GM19372 (cell line): Measurements from ENCODE around the gene ERC1.

Experiments
- ATAC-seq: cut with Tn5 transposase; IDR thresholded peaks from one replicate; pipeline ENCODE4 v1.9.1; 2021; ENCODE audit warnings: mild to moderate bottlenecking, low read depth, moderate library complexity; ENCODE audit not compliant: unreplicated experiment

The ERC1 gene

DNA sequence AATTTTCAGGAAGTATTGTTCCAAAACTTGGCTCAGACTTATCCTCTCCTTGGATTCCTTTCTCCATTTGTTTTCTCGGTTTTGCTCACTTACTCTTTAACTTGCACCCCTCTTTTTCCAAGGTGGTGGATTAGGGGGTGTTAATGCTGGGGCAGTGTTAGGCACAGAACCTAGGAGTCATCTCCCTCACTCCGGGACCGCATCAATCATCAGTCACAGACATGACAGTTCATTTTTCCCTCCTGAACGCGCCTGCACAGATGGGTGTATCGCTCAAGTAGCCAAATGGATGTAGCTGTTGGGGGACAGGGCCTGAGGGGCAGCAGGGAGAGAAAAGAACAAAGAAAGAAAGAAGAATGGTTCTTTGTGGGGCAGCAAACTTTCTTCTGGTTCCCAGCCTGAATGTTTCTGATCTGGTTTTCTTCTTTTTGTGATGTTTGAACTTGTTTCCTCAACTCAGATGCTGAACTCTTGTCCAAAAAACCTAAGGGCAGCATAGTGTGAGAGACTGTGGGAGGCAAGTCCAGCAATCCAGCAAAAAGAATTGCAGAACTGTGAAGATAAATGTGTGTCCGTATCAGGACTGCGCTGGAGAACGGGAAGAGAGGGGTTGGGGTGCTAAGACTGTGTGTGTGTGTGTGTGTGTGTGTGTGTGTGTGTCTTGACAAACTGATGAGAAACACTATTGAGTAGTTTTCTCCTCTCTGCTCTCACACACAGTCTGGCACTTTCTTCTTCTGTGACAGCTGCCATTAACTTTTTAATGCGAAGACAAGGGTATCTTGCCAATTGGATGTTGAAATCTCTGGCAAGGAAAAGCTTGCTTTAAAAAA is 472.3 kb downstream of the ERC1 start:
- ATAC-seq: no peak

DNA sequence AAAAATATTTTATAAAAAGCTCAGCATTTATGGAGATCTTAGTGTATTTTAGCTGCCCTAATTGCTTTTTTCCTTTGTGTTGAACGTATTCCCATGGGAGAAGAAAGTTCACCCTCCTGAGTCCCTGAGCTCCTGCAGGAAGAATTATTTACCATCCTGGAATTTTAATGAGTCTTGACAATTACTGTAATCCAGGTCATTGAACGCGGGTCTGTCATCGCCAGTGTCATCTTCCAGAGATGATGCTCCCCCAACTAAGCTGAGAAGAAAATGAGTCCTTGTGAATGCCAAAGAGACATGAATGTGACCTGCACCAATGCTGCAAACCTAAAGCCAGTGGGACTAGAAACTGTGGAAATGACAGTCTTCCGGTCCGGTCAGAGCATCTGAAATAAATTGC is 473.9 kb downstream of the ERC1 start:
- no peak for ATAC-seq

DNA sequence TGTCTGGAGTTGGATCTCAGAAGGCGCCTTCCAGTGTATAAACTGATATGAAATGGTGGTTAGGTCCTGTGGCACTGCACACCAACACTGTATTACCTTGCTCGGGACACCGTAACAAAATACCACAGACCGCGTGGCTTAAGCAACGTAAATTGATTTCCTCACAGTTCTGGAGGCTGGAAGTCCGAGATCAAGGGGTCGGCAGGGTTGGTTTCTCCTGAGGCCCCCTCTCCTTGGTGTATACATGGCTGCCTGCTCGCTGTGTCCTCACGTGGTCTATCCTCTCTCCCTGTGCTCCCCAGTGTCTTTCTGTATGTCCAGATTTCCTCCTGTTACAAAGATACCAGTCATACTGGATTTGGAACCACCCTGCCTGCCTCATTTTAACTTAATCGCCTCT is 475.0 kb downstream of the ERC1 start:
- no peak for ATAC-seq

DNA sequence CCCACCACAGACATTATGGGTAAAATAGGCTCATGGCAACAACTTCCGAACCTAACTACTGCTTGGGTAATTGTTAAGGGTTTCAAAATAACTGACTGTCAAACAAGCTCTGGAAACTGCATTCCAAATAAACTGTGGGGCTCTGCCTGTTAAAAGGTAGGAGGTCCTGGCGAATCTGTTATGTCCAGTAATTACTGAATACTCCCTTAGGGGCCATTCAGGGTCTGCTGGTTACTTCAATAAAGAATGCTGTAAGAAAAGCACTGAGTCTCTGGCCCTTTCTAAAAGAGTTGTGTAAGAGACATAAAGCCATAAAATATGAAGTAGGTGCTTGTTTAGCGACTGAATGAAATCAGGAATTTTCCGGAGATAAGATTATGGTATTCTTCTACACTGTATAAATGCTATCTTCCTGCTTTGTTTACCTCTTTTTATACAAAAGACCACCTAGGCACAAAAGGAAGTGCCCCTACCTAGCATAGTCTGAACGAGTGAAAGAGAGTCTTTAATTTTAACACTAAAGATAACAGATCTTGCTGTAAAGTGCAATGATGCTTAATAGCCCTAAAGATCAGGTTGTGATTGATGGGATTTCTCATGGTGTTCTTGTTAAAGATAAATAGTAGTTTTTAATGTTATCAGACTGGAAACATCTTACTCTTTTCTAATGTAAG is 475.6 kb downstream of the ERC1 start:
- no peak for ATAC-seq

DNA sequence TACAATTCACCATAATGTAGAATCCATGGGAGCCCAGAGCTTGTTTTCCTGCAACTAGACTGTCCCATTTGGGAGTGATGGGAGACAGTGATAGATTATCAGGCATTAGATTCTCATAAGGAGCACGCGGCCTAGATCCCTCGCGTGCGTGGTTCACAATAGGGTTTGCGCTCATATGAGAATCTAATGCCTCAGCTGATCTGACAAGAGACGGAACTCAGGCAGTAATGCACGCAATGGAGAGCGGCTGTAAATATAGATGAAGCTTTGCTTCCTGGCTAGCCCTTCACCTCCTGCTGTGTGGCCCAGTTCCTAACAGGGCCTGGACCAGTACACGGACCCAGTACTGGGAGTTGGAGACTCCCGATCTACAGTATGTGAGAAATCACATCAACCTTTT is 476.7 kb downstream of the ERC1 start:
- ATAC-seq: no peak

DNA sequence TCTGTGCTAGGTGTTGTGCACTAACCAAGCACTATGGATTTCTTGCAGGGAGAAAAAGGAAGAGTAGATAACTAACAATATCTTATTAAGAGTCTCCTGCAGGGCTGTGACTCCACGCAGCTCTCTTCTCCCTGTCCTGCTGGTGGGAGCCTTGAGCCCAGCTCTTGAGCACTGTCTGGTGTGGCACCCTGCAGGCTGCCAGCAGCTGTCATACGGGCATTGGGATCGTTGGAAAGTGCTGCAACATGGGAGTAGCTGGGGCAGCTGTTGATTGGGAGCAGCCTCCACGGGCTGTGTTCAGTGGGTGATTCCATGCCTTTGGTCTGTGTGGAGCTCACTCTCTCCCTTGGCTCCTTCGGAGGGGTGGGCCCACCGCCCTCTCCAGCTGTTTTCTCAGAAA is 478.0 kb downstream of the ERC1 start:
- ATAC-seq: no peak

DNA sequence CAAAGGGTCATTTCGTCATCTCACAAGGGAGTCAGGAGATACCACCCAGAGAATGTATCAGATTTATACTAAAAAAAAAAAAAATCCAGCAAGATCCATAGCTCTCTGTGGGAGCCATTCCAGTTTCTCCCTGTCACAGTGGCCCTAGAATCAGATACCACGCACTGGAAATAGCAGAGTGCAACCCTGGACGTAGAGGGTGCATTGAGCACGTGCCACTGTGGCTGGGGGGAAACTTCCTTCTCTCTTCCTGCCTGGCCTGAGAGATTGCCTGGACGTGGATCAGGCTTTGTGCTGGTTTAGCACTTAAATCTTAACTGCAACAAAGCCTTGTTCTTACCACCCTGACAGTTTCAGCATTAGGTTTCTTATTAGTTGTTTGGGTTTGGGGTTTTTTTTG is 479.0 kb downstream of the ERC1 start:
- no peak for ATAC-seq

DNA sequence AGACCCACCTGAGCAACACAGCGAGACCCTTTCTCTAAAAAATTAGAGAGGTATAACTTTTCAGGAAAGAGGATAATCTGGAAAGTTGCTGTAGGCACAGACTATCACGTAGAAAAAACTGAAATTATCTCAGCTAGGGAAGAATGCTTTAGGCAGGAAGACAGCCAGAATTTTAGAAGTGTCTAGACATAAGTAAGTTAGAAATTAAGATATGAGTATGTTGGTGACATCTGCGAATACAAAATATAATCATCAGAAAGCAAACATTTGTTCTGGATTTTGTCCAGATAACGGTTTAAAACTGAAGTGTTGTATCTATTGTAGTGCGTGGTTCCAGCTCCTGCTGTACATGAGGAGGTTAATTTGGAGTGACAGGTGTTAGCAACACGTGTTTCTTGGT is 480.2 kb downstream of the ERC1 start:
- ATAC-seq: no peak

DNA sequence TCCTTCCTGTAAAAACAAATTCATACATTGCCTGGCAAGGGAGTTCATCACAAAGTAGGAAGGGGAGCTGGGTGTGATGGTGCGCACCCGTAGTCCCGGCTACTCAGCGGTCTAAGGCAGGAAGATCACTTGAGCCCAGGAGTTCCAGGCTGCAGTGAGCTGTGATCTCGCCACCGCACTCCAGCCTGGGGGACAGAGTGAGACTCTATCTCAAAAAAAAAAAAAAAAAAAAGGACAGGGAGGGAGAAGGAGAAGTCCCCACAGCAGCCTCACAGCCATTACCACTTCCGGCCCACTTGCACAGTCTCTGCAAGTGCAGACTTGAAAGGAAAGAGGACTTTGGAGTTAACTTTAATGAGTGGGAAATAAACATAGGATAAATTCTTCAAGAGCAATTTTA is 482.4 kb downstream of the ERC1 start:
- ATAC-seq: no peak

DNA sequence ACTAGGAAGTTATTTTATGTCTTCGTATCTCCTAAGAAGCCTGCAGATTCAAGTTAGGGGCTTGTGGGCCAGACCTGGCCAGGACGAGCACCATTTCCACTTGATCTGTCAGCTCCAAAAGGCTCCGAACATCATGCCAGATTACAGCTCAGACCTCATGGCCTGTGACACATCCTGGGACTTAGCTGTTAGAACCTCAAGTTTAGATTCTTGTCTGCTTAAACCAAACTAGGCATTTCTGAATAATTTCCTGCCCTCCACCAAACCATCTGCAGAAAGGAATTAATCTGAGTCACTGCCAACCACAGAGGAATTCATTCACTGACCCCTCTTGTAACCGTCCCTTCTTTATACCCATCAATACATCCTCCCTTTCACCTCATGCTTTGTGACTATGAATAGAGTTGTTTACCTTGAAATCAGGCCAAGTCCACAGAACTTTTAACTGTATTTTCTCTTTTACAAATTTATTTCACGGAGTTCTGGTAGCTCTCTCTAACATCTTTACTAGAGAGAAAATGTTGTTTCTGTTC is 483.1 kb downstream of the ERC1 start:
- no peak for ATAC-seq

DNA sequence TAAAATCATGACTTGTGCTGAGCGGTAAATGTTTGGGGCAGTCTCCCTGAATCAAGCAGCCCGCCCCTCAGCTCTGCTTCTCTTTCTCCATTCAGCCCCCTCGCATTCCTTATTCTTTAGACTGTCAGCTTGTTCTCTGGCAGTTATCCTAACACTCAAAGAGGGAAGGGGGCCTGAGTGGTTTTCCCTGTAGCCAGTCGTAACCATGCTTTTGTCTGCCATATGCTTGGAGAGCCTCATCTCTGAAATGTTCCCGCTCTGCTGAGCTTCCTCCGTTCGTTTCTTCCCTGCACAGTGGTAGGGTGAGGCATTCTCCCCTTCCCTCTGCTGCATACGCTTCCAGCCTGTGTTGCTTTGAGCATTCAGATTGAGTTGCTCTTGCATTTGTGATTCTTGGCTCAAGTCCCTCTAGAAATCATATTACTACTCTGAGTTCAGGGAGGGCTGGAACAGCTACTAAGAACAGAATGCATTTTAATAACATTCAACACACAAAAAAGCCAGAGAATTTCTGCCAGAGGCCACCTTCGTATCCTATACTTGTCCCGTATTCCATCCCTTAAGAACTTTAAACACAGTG is 483.6 kb downstream of the ERC1 start:
- no peak for ATAC-seq

DNA sequence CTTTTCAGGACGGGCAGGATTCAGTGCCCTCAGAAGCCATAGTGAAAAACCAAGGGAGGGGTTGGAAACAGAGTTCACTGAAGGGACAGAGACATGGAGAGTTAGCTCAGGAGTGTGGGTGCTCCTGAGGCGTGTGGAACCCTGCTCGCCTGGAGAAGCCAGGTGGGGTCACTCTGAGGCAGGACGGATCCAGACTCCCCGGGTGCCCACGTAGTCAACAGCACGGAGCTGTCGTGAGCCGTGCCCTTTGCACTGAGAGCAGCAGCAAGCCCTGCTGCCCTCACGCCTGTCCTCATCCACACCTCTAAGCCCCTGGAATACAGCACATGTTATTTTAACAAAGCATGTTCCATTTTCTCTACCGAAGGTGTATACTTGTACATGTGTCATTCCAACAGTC is 488.6 kb downstream of the ERC1 start:
- no peak for ATAC-seq

DNA sequence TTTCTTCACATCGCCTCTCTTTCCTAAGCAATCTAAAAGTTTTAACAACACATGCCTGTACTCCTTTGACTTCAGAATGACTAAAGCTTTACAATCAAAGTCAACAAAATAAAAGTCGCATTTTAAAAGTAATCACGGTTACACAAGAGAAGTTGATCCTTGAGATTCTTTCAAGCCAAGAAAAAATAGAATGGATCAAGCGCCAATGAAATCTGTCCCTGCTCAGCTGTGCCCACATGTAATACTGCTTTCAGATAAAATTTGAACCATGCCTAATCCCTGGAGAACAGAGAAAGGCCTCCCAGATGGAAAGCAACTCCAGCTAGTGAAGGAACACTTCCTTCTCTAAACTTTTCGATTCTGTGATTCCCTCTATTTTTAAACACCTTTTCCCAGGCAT is 490.3 kb downstream of the ERC1 start:
- no peak for ATAC-seq

DNA sequence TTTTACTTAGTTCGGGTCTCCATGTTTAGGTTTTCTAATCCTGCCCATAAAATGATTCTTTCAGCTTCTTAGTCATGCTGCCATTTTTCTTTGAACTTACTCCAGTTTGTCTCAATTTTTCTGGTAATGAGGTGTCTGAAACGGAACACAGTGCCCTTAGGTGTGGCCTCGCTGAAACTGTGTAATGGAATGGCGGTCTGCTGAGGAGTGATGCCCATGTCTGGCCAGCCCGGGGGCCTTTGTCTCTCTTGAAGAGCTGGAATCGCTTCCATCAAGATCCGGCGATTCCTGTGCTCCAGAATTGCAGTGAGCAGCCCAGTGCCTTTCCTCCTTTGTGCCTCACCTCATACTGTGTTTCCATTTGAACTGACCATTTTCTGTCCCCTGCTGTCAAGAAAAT is 490.9 kb downstream of the ERC1 start:
- ATAC-seq: no peak

DNA sequence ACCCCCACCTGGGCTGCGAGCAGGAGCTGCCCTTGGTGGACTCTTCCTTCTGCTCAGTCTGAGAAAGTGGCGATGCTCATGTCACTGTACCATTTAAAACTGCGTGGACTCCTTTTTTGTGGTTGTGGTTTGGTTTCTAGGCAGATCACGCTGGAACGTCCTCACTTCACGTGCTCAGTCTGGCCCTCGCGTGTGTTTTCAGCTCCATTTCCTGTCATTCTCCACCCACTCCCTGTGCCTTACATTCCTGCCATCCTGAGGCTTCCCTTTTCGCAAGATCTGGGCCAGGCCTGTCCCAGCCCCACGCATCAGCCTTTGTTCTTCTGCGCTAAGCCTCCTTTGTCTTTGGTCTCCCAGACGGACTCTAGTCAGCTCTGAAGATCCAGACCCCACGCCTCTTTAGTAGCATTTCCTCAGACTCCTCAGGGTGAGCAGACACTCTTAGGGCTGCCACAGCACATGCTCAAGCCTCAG is 497.9 kb downstream of the ERC1 start:
- ATAC-seq: no peak

DNA sequence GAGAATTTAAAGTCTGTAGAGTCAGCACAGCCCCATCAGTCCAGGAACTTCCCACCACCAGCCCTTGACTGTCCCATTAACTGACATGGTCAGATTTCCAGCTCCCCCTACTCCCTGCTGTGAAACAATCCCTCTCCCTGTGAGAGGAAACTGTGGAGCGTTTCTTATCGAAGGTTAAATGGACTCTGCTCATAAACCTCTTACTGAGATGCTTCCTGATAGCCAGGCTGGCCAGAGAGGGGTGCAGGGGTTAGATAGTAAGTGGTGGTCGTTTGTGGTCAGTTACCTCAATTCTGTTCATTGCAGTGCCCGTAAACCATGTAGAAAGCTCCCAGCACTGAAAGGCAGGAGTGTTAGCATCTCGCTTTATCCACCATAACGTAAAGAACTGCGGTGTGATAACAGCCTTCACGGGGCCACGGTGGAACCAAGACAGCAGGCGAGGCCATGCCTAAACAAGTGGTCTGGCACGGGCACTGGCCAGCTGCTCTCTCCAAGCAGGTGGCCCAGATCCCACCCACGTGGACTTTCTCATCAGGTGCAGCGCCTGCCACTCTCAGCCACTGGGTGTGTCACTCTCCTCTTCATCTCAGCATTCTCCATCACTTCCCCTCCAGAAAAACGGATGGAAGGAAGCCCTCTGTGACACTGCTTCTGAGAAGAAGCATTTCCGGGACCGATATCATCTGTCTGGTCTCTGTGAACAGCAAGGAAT is 501.1 kb downstream of the ERC1 start:
- ATAC-seq: no peak

DNA sequence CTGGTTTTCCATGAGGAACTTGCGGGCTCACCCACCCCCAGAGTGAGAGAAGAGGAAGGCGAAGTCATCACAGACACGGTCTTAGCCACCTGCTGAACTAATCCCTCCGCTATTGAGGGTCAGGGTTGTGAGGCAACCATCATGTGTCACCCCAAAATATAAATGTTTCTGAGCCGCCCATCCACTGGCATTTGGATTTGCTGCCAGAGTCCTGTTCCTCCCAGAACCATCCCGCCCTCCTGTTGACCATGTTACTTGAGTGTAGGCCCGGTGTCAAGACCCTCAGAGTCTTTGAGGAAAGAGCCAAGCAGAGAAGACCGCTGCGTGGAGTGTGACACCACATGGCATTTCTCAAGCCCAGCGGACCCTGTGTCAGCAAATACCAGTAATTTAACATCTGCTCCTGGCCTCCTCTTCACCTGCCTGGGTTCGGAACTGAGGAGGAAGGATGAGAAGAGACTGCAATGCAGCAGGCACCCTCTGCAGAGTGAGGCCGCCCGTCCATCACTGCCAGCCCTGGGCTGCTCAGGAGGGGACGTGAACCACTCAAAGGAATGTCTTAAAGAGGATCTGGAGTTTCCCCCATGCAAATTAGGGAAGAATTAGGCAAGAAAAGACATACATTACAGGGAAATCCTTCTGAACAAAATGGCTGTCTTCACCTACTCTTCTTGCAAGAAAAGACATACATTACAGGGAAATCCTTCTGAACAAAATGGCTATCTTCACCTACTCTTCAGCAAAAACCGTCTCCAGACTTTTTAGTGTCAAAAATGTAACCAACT is 502.9 kb downstream of the ERC1 start:
- no peak for ATAC-seq

DNA sequence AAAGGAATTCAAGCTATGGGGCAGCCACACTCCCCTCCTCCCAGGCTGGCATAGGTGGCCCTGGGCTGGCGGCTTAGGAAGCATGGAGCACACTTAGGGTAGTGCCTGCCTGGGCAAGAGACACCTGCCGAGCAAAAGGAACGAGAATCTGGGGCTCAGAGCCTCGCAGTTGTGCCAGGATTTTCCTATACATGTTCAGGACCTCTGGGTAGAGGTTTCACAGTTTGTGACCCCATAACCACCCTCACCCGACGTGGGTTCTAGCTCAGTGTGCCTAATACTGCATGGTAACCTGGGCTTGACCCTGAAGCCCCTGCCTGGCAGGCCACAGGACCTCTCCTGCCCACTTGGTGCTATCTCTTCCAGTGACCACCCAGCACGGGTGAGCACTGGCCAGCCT is 503.8 kb downstream of the ERC1 start:
- no peak for ATAC-seq

DNA sequence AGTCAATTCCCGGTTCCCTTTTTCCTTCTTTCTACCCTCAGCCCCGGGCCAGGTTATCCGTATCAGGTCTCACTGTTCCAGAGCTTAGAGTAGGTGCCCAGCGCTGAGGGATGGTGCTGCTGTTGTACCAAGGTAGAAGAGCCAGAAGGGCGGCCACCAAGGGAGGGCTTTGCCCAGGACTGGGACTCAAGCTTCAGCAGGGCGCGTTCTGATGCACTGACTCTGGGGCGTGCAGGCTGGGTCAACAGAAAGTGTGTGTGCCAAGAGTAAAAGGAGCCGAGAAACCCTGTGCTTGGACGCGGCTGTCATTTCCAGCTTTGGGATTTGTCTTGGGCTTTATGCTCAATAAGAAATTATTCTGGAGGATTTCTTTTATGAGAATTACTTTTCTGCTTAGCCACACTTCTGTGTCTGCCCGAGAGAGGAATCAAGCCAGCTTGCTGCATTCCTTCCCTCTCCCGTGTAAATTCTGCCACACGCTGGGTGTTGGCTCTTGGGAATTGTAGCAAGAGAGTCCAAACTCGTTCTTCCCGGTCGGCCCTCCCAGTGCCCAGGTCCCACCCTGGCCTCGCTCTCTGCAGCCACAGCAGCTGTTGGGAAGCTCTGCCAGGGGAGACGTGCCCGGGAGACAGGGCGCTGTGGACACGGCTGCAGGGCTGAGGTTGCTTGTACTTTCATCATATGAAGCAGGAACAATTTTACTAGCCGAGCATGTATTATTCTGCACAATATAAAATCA is 505.3 kb downstream of the ERC1 start:
- no peak for ATAC-seq
